CD4-positive, alpha-beta memory T cell (primary cell): ENCODE results near the gene BABAM2. TPM values are rescaled to one million over a fixed set of nuclear protein-coding genes. Genes with fewer than 3 reads are reported as not detected.

ENCODE experiments used
- CTCF ChIA-PET: fragments of 350-600 bp; sonication (Branson Sonifier 250); formaldehyde crosslinking; loops from one replicate; lab custom pipeline; 2021; ENCODE audit warnings: inconsistent platforms; ENCODE audit not compliant: partially characterized antibody; lab: Charles Lee
- POLR2A ChIA-PET: fragments of 350-600 bp; sonication (Branson Sonifier 250); formaldehyde crosslinking; loops from one replicate; lab custom pipeline; 2021; ENCODE audit not compliant: partially characterized antibody; lab: Charles Lee
- DNase-seq, 5 donors: peaks; one replicate each; pipeline versions ENCODE4 v3.0.0 to v3.0.0-alpha.2; 2020 to 2022; ENCODE audit warnings: mixed read lengths in 1 of 5
- H3K27ac ChIP-seq: one replicate; pipeline ENCODE4 v1.7.0; 2013; ENCODE audit warnings: low read depth, low read length
- H3K27me3 ChIP-seq: 2 replicates; pipeline ENCODE4 v1.7.0; 2013; ENCODE audit warnings: mild to moderate bottlenecking, low read length, moderate library complexity; ENCODE audit not compliant: insufficient read depth
- H3K36me3 ChIP-seq: 2 replicates; pipeline ENCODE4 v1.7.0; 2013; ENCODE audit warnings: mild to moderate bottlenecking, low read length, moderate library complexity; ENCODE audit not compliant: insufficient read depth
- H3K4me1 ChIP-seq: 2 replicates; pipeline ENCODE4 v1.7.0; 2013; ENCODE audit warnings: mild to moderate bottlenecking, low read length, moderate library complexity; ENCODE audit not compliant: insufficient read depth
- H3K4me3 ChIP-seq, 2 donors: one replicate each; pipeline ENCODE4 v1.7.0; 2013; ENCODE audit warnings: low read length in 2 of 2, mild to moderate bottlenecking in 1 of 2
- H3K9me3 ChIP-seq, 2 donors: one replicate each; pipeline ENCODE4 v1.7.0; 2013; ENCODE audit warnings: low read length in 2 of 2, control low read depth in 1 of 2; ENCODE audit not compliant: control insufficient read depth in 1 of 2
- H3K27ac Mint-ChIP-seq, 7 donors: one replicate each; pipeline ENCODE4 v1.8.0; 2020 to 2021; ENCODE audit warnings: mixed read lengths in 7 of 7, mild to moderate bottlenecking in 6 of 7, inconsistent platforms in 3 of 7, moderate library complexity in 3 of 7
- H3K27me3 Mint-ChIP-seq, 2 donors: one replicate each; pipeline ENCODE4 v1.8.0; 2020 to 2021; ENCODE audit warnings: mixed read lengths in 2 of 2
- H3K36me3 Mint-ChIP-seq, 2 donors: one replicate each; pipeline ENCODE4 v1.8.0; 2020 to 2021; ENCODE audit warnings: mixed read lengths in 2 of 2, inconsistent platforms in 1 of 2, mild to moderate bottlenecking in 1 of 2
- H3K4me1 Mint-ChIP-seq, 4 donors: one replicate each; pipeline ENCODE4 v1.8.0; 2020 to 2021; ENCODE audit warnings: mixed read lengths in 4 of 4, mild to moderate bottlenecking in 1 of 4
- H3K4me3 Mint-ChIP-seq, 8 donors: one replicate each; pipeline ENCODE4 v1.8.0; 2020 to 2021; ENCODE audit warnings: mixed read lengths in 8 of 8, mild to moderate bottlenecking in 7 of 8, moderate library complexity in 6 of 8, inconsistent platforms in 3 of 8
- H3K9me3 Mint-ChIP-seq, 8 donors: one replicate each; pipeline ENCODE4 v1.8.0; 2020 to 2021; ENCODE audit warnings: mixed read lengths in 8 of 8, mild to moderate bottlenecking in 5 of 8, inconsistent platforms in 3 of 8, moderate library complexity in 1 of 8
- intact Hi-C: fragments of 100-400 bp; cut with micrococcal nuclease; formaldehyde crosslinking; loops from one replicate; pipeline ENCODE4 v1.15.1; 2023
- polyA plus RNA-seq, 2 donors: library from polyadenylated mRNA; unstranded; fragments of 300-500 nt; fragmentation: Illumina TruSeq; gene quantifications; one replicate each; pipeline ENCODE4 v1.2.3, GENCODE V29; 2021
- total RNA-seq, 2 experiments: library from RNA; stranded (reverse); gene quantifications; one replicate each; pipeline ENCODE4 v1.2.3, GENCODE V29; 2021

BABAM2 gene
- total and polyA plus RNA-seq, 4 experiments from 2014 or later: 37.3 to 60.1 (median 48.2) TPM

- Histone ChIP-seq H3K9me3 (no peaks in the 10 kb centered on the region), H3K27ac (peak overlapping the region; percentile 30), H3K36me3 (no peaks in the 10 kb centered on the region), H3K27me3 (no peaks in the 10 kb centered on the region), H3K4me3 (no peak overlapping the region), H3K4me1 (peaks cover 50% of the 10 kb centered on the region)
- Mint-ChIP-seq H3K36me3 (peaks cover 0 to 7% of the 10 kb centered on the region in 2 donors), H3K27ac (peak overlapping the region; percentile 66 to 91 (median 79)), H3K4me1 (peaks cover 47 to 85% (median 66%) of the 10 kb centered on the region in 4 donors), H3K9me3 (peaks cover 0 to 2% (median 0%) of the 10 kb centered on the region in 8 donors), H3K27me3 (no peaks in the 10 kb centered on the region), H3K4me3 (peak overlapping the region in 7 of 8 donors; percentile 65 to 82 (median 72))
- peak; percentile 21 to 55 (median 37) for DNase-seq
- ChIA-PET CTCF (no interaction called here), POLR2A (interaction anchor here (1.3 to 1.7 kb wide), 2 partner anchors 11 to 28 kb away, joined by 3 to 6 read pairs; no protein-coding TSS in a partner anchor)
- intact Hi-C loops: no loop called here
Measured at GRCh38 chr2:27954771-27955383, 64.3 kb downstream of the BABAM2 start.

DNA sequence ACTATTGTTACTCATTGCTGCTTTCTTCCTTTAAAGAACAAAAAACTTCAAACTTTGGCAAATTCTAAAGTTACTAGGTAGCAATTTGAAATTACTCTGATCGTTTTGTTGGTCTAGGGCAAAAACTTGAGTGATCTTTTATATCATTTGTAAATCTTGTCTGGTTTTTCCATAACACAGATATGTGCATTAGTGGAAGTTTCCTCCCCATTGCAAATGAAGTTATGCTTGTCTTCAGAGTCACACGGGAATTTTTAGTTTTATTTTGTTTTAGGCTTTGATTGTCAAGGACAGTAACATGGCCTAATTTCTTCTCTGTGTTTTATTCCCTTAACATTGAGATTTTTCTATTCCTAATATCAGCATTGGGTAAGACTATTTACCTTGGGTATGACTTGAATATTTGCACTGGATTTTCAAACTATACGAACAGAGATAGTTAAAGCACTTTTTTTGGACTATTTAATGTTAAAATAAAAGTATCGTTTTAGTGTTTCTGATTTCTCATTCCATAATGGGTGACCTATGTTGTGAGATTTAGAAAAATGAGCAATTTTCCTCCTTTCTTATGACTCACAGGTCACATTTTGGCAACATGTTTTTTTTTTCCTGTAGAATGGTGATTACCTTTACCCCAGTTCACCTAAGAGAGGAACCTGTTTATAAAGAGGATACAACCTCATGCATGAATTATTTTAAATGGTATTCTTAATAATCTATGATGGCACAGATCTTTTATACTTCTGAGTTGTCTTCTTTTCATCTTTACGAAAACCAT lies 65.0 kb downstream of the BABAM2 start:
- peaks cover 53 to 87% (median 70%) of the 10 kb centered on the region in 4 donors for H3K4me1 Mint-ChIP-seq
- H3K9me3 ChIP-seq: no peaks in the 10 kb centered on the region

GRCh38 chr2:27956888-27957287 lies 66.4 kb downstream of the BABAM2 start:
- H3K4me1 Mint-ChIP-seq: peaks cover 53 to 88% (median 70%) of the 10 kb centered on the region in 4 donors
- POLR2A ChIA-PET: no interaction called here
- H3K36me3 Mint-ChIP-seq: peaks cover 0 to 4% of the 10 kb centered on the region in 2 donors
- no peaks in the 10 kb centered on the region for H3K9me3 ChIP-seq
- no peak overlapping the region for H3K4me3 ChIP-seq
- intact Hi-C loops: no loop called here
- no peaks in the 10 kb centered on the region for H3K27me3 Mint-ChIP-seq
- peaks cover 0 to 2% (median 0%) of the 10 kb centered on the region in 8 donors for H3K9me3 Mint-ChIP-seq
- no peaks in the 10 kb centered on the region for H3K27me3 ChIP-seq
- no peak overlapping the region for H3K27ac ChIP-seq
- peaks cover 61% of the 10 kb centered on the region for H3K4me1 ChIP-seq
- H3K4me3 Mint-ChIP-seq: no peak overlapping the region
- no peaks in the 10 kb centered on the region for H3K36me3 ChIP-seq
- peak overlapping the region in 1 of 7 donors; percentile 10 for H3K27ac Mint-ChIP-seq
- DNase-seq: no peak
- CTCF ChIA-PET: no interaction called here

More for the DNA sequence above, 65.0 kb downstream of the BABAM2 start:
- no peak for DNase-seq
- ChIA-PET CTCF (no interaction called here), POLR2A (interaction anchor here (1.7 kb wide), 1 partner anchor 10 kb away, joined by 6 read pairs; no protein-coding TSS in a partner anchor)
- Histone ChIP-seq H3K4me1 (peaks cover 53% of the 10 kb centered on the region), H3K36me3 (no peaks in the 10 kb centered on the region), H3K27ac (peak overlapping the region; percentile 30), H3K4me3 (no peak overlapping the region), H3K27me3 (no peaks in the 10 kb centered on the region)
- peaks cover 0 to 7% of the 10 kb centered on the region in 2 donors for H3K36me3 Mint-ChIP-seq
- H3K4me3 Mint-ChIP-seq: peak overlapping the region; percentile 41 to 82 (median 71)
- intact Hi-C loops: no loop called here
- no peaks in the 10 kb centered on the region for H3K27me3 Mint-ChIP-seq
- H3K27ac Mint-ChIP-seq: peak overlapping the region; percentile 66 to 91 (median 79)
- H3K9me3 Mint-ChIP-seq: peaks cover 0 to 2% (median 0%) of the 10 kb centered on the region in 8 donors

DNA sequence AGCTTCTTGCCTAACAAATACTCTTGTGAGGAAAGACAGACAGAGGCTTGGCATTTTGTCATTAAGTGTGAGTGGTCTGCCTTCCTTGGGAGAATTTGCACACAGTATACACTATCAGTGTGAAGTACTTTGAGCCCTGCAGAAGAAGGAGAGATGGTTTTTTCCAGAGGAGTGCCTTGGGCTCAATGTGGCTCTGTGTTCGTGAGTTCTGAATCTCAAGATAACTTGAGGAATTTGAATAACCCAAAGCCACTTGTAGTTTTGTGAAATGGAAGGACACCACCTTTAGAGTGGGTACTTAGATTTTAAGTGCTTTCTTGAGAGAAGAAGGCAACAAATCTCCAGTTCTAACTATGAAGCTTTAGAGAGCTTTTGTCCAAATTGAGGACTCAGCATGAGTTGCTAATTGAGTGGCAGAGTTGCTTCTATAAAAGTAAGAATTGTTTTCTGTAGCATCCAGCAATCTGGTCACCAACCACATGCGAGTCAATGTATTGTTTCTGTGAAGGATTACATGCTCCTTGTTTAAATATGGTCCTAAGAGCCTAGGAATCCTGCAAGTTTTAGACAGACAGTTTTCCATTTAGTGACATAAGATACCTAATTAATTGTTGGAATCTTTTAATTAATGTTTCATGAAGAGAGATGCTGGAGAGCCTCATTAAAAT lies 68.3 kb downstream of the BABAM2 start:
- H3K4me3 ChIP-seq: no peak overlapping the region
- Mint-ChIP-seq H3K4me1 (peaks cover 47 to 82% (median 67%) of the 10 kb centered on the region in 4 donors), H3K36me3 (no peaks in the 10 kb centered on the region), H3K27me3 (no peaks in the 10 kb centered on the region), H3K4me3 (peak overlapping the region in 3 of 8 donors; percentile 11 to 50 (median 21)), H3K9me3 (no peaks in the 10 kb centered on the region), H3K27ac (peak overlapping the region in 2 of 7 donors; percentile 57 to 65)
- no peaks in the 10 kb centered on the region for H3K27me3 ChIP-seq
- no peak overlapping the region for H3K27ac ChIP-seq
- no peaks in the 10 kb centered on the region for H3K9me3 ChIP-seq
- no peak for DNase-seq
- no peaks in the 10 kb centered on the region for H3K36me3 ChIP-seq
- POLR2A ChIA-PET: no interaction called here
- intact Hi-C loops: no loop called here
- CTCF ChIA-PET: no interaction called here
- peaks cover 61% of the 10 kb centered on the region for H3K4me1 ChIP-seq

- peak overlapping the region in 2 of 7 donors; percentile 29 to 68 for H3K27ac Mint-ChIP-seq
- H3K27me3 Mint-ChIP-seq: no peaks in the 10 kb centered on the region
- intact Hi-C loops: no loop called here
- no peak overlapping the region for H3K4me3 ChIP-seq
- DNase-seq: no peak
- H3K4me3 Mint-ChIP-seq: peak overlapping the region in 1 of 8 donors; percentile 73
- no peaks in the 10 kb centered on the region for H3K9me3 ChIP-seq
- no peaks in the 10 kb centered on the region for H3K27me3 ChIP-seq
- H3K36me3 ChIP-seq: no peaks in the 10 kb centered on the region
- peaks cover 0 to 2% (median 0%) of the 10 kb centered on the region in 8 donors for H3K9me3 Mint-ChIP-seq
- ChIA-PET CTCF (no interaction called here), POLR2A (no interaction called here)
- H3K4me1 ChIP-seq: peaks cover 54% of the 10 kb centered on the region
- no peaks in the 10 kb centered on the region for H3K36me3 Mint-ChIP-seq
- peaks cover 47 to 82% (median 67%) of the 10 kb centered on the region in 4 donors for H3K4me1 Mint-ChIP-seq
- H3K27ac ChIP-seq: no peak overlapping the region
Measured at GRCh38 chr2:27959496-27959895, 69.0 kb downstream of the BABAM2 start.

- H3K4me3 ChIP-seq: no peak overlapping the region
- H3K9me3 ChIP-seq: no peaks in the 10 kb centered on the region
- CTCF ChIA-PET: no interaction called here
- Mint-ChIP-seq H3K9me3 (peaks cover 0 to 2% (median 0%) of the 10 kb centered on the region in 8 donors), H3K27me3 (no peaks in the 10 kb centered on the region), H3K27ac (peak overlapping the region; percentile 41 to 84 (median 62)), H3K4me1 (peaks cover 43 to 82% (median 64%) of the 10 kb centered on the region in 4 donors), H3K4me3 (peak overlapping the region; percentile 6 to 73 (median 50)), H3K36me3 (no peaks in the 10 kb centered on the region)
- H3K27me3 ChIP-seq: no peaks in the 10 kb centered on the region
- intact Hi-C loops: no loop called here
- POLR2A ChIA-PET: interaction anchor here (1.0 to 1.5 kb wide), 2 partner anchors 70 to 433 kb away, joined by 4 to 5 read pairs; partner anchors contain the start of genes BABAM2, FOSL2 and RBKS
- H3K36me3 ChIP-seq: no peaks in the 10 kb centered on the region
- peaks cover 54% of the 10 kb centered on the region for H3K4me1 ChIP-seq
- peak; percentile 19 to 47 (median 36) for DNase-seq
- no peak overlapping the region for H3K27ac ChIP-seq
Measured at GRCh38 chr2:27960237-27960912, 69.8 kb downstream of the BABAM2 start.
